ENCODE results near the gene JPH4.
"Not testable (repeated sequence)": the region's sequence is repeated elsewhere in the genome, so short reads cannot be mapped to it uniquely, and the experiment has no call there.

JPH4 gene

GRCh38 chr14:23544511-23545447 is 33.8 kb downstream of the JPH4 start:
- DNase-seq = no peak

- DNase-seq = no peak
Measured at GRCh38 chr14:23543403-23543802, 35.2 kb downstream of the JPH4 start.

- DNase-seq = no peak
Measured at GRCh38 chr14:23542261-23542660, 36.3 kb downstream of the JPH4 start.

GRCh38 chr14:23540141-23540469 is 38.5 kb downstream of the JPH4 start:
- no peak for DNase-seq

- DNase-seq = no peak
Measured at GRCh38 chr14:23539248-23540140, 39.1 kb downstream of the JPH4 start.

GRCh38 chr14:23538785-23539184 is 39.8 kb downstream of the JPH4 start:
- DNase-seq = no peak

- no peak for DNase-seq
Measured at GRCh38 chr14:23538050-23538718, 40.4 kb downstream of the JPH4 start.

GRCh38 chr14:23537351-23538049 is 41.1 kb downstream of the JPH4 start:
- DNase-seq = no peak

- not testable (repeated sequence) for DNase-seq
Measured at GRCh38 chr14:23536906-23537305, 41.7 kb downstream of the JPH4 start.

GRCh38 chr14:23536494-23536893 is 42.1 kb downstream of the JPH4 start:
- no peak for DNase-seq

GRCh38 chr14:23535943-23536342 is 42.6 kb downstream of the JPH4 start:
- DNase-seq = no peak

GRCh38 chr14:23533652-23534435 is 44.7 kb downstream of the JPH4 start:
- DNase-seq = no peak

GRCh38 chr14:23532658-23533057 is 45.9 kb downstream of the JPH4 start:
- no peak for DNase-seq

GRCh38 chr14:23531391-23531790 is 47.2 kb downstream of the JPH4 start:
- DNase-seq = no peak

GRCh38 chr14:23530375-23531055 is 48.1 kb downstream of the JPH4 start:
- DNase-seq = no peak

GRCh38 chr14:23529016-23529415 is 49.6 kb downstream of the JPH4 start:
- no peak for DNase-seq

GRCh38 chr14:23528555-23528954 is 50.0 kb downstream of the JPH4 start:
- DNase-seq = no peak

GRCh38 chr14:23525611-23526010 is 53.0 kb downstream of the JPH4 start:
- no peak for DNase-seq

- no peak for DNase-seq
Measured at GRCh38 chr14:23524954-23525353, 53.6 kb downstream of the JPH4 start.

GRCh38 chr14:23523229-23524016 is 55.2 kb downstream of the JPH4 start:
- no peak for DNase-seq
